HTERT RPE-1 (cell line): ENCODE results near the gene SLAIN1.

Experiments used
- in situ Hi-C: fragments of 300-500 bp; cut with MboI; formaldehyde crosslinking; loops from 4 replicates; pipeline ENCODE4 v1.14.3; 2020; ENCODE audit warnings: low sequenced_read_pairs

The SLAIN1 gene

DNA sequence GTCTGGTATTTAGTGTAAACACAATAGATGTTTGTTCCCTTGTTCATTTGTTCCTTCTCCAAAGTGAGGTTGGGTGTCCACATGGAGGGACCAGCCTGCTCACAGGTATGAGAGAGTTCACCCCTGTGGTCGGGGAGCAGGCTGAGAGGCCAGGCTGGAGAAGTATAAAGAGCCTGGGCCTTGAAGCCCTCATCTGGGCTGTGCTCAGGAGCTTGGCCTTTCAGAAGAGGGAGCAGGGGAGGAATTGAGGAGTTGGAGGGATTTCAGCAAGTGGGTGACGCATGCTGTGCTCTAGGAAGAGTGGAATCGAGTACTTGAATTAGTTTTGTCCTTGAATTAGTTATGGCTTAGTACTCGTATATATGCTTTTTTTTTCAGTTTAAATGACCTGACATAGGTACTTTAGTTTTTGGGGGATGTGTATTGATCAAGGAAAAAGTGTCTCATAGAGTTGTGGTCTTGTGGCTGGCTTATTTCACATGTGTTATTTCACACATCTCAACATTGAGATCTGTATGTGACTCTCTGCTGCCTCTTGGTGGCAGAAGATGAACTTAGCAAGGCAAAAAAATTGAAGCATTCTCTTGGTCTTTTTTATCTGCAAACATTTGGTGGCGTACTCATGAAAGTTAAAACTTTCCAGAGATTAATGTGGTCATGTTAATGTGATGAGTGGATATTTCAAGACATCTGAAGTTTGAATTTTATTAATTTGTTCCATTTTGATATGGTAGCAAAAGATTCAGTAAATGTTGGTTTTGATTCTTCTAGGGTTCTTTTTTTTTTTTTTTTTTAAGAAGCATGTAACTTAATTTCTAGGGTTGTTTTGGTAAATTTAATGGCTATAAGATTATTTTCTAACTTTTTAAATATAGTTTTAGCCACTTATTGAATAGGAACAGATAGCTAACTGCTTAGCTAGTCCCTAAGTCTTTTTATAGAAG lies 54.3 kb downstream of the SLAIN1 start:
- in situ Hi-C loops: no loop called here

- in situ Hi-C loops: no loop called here
Measured at GRCh38 chr13:77752512-77753069, 55.1 kb downstream of the SLAIN1 start.

- in situ Hi-C loops: no loop called here
Measured at GRCh38 chr13:77760893-77761292, 63.4 kb downstream of the SLAIN1 start.

DNA sequence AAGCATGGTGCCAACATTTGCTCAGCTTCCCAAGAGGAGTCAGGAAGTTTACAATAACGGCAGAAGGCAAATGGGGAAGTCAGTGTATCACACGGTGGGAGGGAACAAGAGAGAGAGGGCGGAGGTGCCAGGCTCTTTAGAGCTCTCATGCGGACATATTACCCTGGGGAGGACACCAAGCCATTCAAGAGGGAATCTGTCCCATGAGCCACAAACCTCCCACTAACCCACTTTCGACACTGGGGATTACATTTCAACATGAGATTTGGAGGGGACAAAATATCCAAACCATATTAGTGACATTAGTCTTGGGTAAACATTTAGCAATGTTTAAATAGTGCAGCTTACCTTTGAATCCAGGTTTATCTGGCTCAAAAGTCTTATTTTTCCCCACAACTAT lies 69.9 kb downstream of the SLAIN1 start:
- in situ Hi-C loops: no loop called here

GRCh38 chr13:77774181-77774580 lies 76.7 kb downstream of the SLAIN1 start:
- in situ Hi-C loops: no loop called here

GRCh38 chr13:77776704-77777103 lies 79.2 kb downstream of the SLAIN1 start:
- in situ Hi-C loops: no loop called here

DNA sequence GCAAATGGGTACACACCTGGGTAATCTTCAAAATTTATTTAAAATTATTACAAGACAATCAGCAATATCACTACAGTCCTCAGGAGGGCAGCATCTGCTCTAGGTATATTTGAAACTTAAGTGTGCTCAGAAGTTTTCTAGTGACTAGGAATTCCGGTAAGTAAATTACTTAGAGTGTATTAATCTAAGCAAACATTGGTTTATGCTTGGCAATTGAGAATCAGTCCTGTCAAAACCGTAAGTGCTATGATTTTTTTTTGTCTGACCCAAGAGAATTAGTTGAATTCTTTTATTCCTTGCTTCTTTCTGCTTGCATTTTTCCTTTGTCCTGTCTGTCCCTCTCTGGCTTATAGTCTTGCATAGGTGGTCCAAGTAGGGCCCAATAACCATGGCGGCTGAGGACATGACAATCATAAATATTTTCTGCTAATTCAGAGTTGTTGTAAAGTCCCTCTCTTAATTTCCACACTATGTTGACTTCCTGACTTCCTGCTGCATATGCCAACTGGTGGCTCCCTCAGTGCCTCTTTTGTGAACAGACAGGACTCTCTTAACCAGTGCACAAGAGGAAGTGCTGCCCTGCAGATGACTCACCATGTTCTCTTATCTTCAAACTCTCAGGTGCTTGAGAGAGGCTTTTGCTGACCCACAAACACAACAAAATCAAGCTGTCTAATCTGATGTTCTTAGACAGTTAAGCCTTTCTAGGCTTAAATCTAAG lies 82.2 kb downstream of the SLAIN1 start:
- in situ Hi-C loops: no loop called here

- in situ Hi-C loops: no loop called here
Measured at GRCh38 chr13:77781808-77782207, 84.3 kb downstream of the SLAIN1 start.

DNA sequence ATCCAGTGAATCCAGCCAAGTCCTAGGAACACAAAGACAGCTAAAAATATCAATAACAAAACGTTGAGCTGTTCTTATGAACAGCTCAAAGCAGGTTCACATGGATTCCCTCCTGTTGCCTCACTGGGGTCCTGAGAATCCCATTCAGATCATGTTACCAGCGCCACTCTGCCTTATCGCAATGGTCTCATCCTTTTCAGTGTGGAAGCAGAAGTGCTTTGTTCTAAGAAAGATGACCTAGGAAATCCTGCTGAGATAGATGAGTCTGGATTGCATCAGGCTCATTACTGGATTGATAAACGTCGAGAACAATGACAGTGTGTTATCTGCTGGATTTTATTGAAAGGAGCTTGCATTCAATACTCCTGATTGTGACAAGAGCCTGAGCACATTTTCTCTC lies 87.0 kb downstream of the SLAIN1 start:
- in situ Hi-C loops: no loop called here

GRCh38 chr13:77786695-77787287 lies 89.3 kb downstream of the SLAIN1 start:
- in situ Hi-C loops: no loop called here

DNA sequence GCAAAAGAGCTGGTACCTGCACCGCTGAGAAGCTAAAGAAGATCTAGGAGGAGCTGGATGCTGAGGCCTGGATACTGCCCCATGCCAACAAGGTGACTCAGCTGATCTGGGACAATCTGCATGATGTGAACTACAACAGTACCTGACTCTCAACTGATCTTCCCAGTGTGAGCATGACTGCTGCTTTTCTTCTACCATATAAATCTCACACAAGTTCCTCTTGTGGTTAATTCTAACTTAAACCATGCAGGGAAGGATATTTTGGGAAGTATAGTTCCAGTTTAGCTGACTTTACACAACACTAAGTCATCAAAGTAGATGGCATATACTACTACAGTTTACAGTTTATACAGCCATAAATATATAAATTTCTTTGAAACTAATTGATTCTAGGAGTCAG lies 91.9 kb downstream of the SLAIN1 start:
- in situ Hi-C loops: no loop called here

GRCh38 chr13:77800219-77800618 lies 102.7 kb downstream of the SLAIN1 start:
- in situ Hi-C loops: no loop called here

- in situ Hi-C loops: no loop called here
Measured at GRCh38 chr13:77806518-77806917, 109.0 kb downstream of the SLAIN1 start.

- in situ Hi-C loops: no loop called here
Measured at GRCh38 chr13:77807431-77808135, 110.1 kb downstream of the SLAIN1 start.

DNA sequence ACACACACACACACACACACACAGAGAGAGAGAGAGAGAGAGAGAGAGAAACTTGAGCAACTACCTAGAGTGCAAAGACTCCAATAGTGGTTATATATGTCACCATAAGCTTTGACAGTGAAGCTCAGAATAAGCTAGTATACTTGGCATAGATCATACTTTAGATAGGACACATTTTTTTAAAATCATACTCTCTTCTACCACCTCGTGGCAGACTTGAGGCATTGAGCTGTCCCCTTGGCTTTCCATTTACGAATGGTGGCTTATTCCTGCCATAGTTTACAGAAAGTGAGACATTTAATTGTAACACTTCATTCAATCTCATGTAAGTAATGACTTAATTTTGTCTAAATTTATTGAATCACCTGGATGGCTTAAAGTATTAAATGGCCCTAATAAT lies 112.9 kb downstream of the SLAIN1 start:
- in situ Hi-C loops: no loop called here

DNA sequence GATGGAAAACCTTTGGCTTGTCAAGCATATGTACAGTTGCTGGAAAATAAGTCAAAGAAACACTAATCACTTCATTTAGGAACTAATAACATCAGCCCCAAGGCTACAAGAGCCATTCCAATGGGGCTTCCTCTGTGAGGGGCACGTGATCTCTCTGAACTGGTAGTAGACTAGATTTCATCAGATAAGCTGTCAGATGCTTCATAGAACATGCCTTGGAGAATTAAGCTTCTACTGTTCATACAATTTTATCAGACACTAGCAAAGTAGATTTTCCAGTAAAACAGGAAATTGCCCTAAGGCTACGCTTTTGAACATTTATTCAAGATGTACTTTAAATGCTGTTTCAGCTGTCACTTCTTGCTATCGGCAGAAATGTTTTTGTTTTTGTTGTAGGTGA lies 113.4 kb downstream of the SLAIN1 start:
- in situ Hi-C loops: no loop called here

GRCh38 chr13:77811381-77811780 lies 113.9 kb downstream of the SLAIN1 start:
- in situ Hi-C loops: no loop called here

GRCh38 chr13:77811981-77812380 lies 114.5 kb downstream of the SLAIN1 start:
- in situ Hi-C loops: no loop called here
